GM23338 (cell line): Measurements from ENCODE around the gene ZAP70. TPM values are rescaled to one million over a fixed set of nuclear protein-coding genes. Genes with fewer than 3 reads are reported as not detected.

Experiments used
- ATAC-seq: fragments of 200-7000 bp; cut with Tn5 transposase; 3 replicates; pipeline ENCODE4 v1.9.1; 2020
- DNase-seq: peaks from one replicate; pipeline ENCODE4 v3.0.0-alpha.2; 2015; ENCODE audit warnings: low spot score
- H2AFZ ChIP-seq: fragments of 200-600 bp; sonication (generic); 2 replicates; pipeline ENCODE4 v1.8.0; 2016; ENCODE audit warnings: antibody characterized with exemption, mild to moderate bottlenecking, moderate library complexity
- H3F3A ChIP-seq: fragments of 200-600 bp; sonication (generic); replicated peaks from 2 replicates; pipeline ENCODE4 v1.8.0; 2017; ENCODE audit warnings: antibody characterized with exemption, mixed run types, low read depth
- H3K27ac ChIP-seq: fragments of 200-600 bp; sonication (generic); 2 replicates; pipeline ENCODE4 v1.6.1; 2016; ENCODE audit warnings: low read depth
- H3K27me3 ChIP-seq: fragments of 200-600 bp; sonication (generic); 2 replicates; pipeline ENCODE4 v1.8.0; 2016; ENCODE audit warnings: mild to moderate bottlenecking, mixed run types, moderate library complexity; ENCODE audit not compliant: insufficient read depth
- H3K36me3 ChIP-seq: fragments of 200-600 bp; sonication (generic); 2 replicates; pipeline ENCODE4 v1.8.0; 2016; ENCODE audit warnings: mild to moderate bottlenecking; ENCODE audit not compliant: insufficient read depth
- H3K4me1 ChIP-seq: fragments of 200-600 bp; sonication (generic); 2 replicates; pipeline ENCODE4 v1.8.0; 2016; ENCODE audit warnings: mild to moderate bottlenecking, moderate library complexity; ENCODE audit not compliant: insufficient read depth
- H3K4me2 ChIP-seq: fragments of 200-600 bp; sonication (generic); 2 replicates; pipeline ENCODE4 v1.7.1; 2017; ENCODE audit warnings: mixed run types
- H3K4me3 ChIP-seq: fragments of 200-600 bp; sonication (generic); 2 replicates; pipeline ENCODE4 v1.6.1; 2016; ENCODE audit warnings: mixed run types
- H3K79me2 ChIP-seq: fragments of 200-600 bp; sonication (generic); replicated peaks from 2 replicates; pipeline ENCODE4 v1.8.0; 2017; ENCODE audit warnings: mild to moderate bottlenecking; ENCODE audit not compliant: insufficient read depth
- H3K9me2 ChIP-seq: fragments of 200-600 bp; sonication (generic); 2 replicates; pipeline ENCODE4 v1.8.0; 2017; ENCODE audit not compliant: insufficient read depth
- H4K20me1 ChIP-seq: fragments of 200-600 bp; sonication (generic); replicated peaks from 2 replicates; pipeline ENCODE4 v1.8.0; 2017; ENCODE audit warnings: mild to moderate bottlenecking; ENCODE audit not compliant: insufficient read depth
- H3K27ac Mint-ChIP-seq: 2 replicates; pipeline ENCODE4 v1.8.0; 2020; ENCODE audit warnings: inconsistent platforms, mild to moderate bottlenecking, moderate library complexity, mixed read lengths
- H3K27me3 Mint-ChIP-seq: 3 replicates; pipeline ENCODE4 v1.8.0; 2022; ENCODE audit warnings: low read depth, mild to moderate bottlenecking, moderate library complexity, mixed read lengths, inconsistent platforms; ENCODE audit not compliant: insufficient read depth, poor library complexity
- H3K36me3 Mint-ChIP-seq: 3 replicates; pipeline ENCODE4 v1.8.0; 2021; ENCODE audit warnings: low read depth, mild to moderate bottlenecking, inconsistent platforms, moderate library complexity, mixed read lengths
- H3K4me1 Mint-ChIP-seq: 3 replicates; pipeline ENCODE4 v1.8.0; 2020; ENCODE audit warnings: mild to moderate bottlenecking, inconsistent platforms, mixed read lengths
- H3K4me3 Mint-ChIP-seq: 3 replicates; pipeline ENCODE4 v1.8.0; 2021; ENCODE audit warnings: moderate library complexity, mild to moderate bottlenecking, inconsistent platforms, mixed read lengths
- H3K9me3 Mint-ChIP-seq: 3 replicates; pipeline ENCODE4 v1.8.0; 2020; ENCODE audit warnings: moderate library complexity, mild to moderate bottlenecking, inconsistent platforms, mixed read lengths
- ETS1 ChIP-seq: IDR thresholded peaks from 2 replicates; pipeline ENCODE4 v1.6.1; 2016; ENCODE audit warnings: antibody characterized with exemption
- EZH2 ChIP-seq: fragments of 200-600 bp; sonication (generic); IDR thresholded peaks from one replicate; pipeline ENCODE4 v1.8.0; 2017; ENCODE audit warnings: antibody characterized with exemption, mild to moderate bottlenecking, low read depth; ENCODE audit not compliant: unreplicated experiment
- EZH2phosphoT487 ChIP-seq: fragments of 200-600 bp; sonication (generic); IDR thresholded peaks from one replicate; pipeline ENCODE4 v1.8.1; 2018; ENCODE audit warnings: antibody characterized with exemption; ENCODE audit not compliant: unreplicated experiment
- JUNB ChIP-seq: IDR thresholded peaks from one replicate; pipeline ENCODE4 v1.6.1; 2016; ENCODE audit warnings: antibody characterized with exemption; ENCODE audit not compliant: unreplicated experiment
- POLR2AphosphoS5 ChIP-seq: IDR thresholded peaks from 2 replicates; pipeline ENCODE4 v1.6.1; 2016; ENCODE audit warnings: antibody characterized with exemption, low read depth
- REST ChIP-seq: IDR thresholded peaks from one replicate; pipeline ENCODE4 v1.6.1; 2018; ENCODE audit warnings: antibody characterized with exemption; ENCODE audit not compliant: unreplicated experiment
- STAT1 ChIP-seq: IDR thresholded peaks from one replicate; pipeline ENCODE4 v1.6.1; 2016; ENCODE audit warnings: antibody characterized with exemption; ENCODE audit not compliant: unreplicated experiment
- ZNF114 ChIP-seq: fragments of 250-450 bp; sonication (Bioruptor Pico); IDR thresholded peaks from 2 replicates; pipeline ENCODE4 v1.5.0; 2020; ENCODE audit warnings: mild to moderate bottlenecking, moderate library complexity
- ZNF331 ChIP-seq: fragments of 250-450 bp; sonication (Bioruptor Pico); IDR thresholded peaks from 2 replicates; pipeline ENCODE4 v1.5.0; 2020; ENCODE audit warnings: low read depth, mild to moderate bottlenecking, moderate library complexity
- polyA plus RNA-seq: library from polyadenylated mRNA; unstranded; fragments of >200 nt; fragmentation: Nextera tagmentation; extraction: Ambion mirVana; gene quantifications from 2 replicates; pipeline ENCODE4 v1.2.1, GENCODE V29; 2016
- total RNA-seq: library from RNA; depleted of rRNA; stranded (reverse); fragments of >200 nt; shearing (Covaris generic); gene quantifications from 2 replicates; pipeline ENCODE4 v1.2.3, GENCODE V29; 2014
- TF ChIP-seq, protein P1 (sequence below): fragments of 250-450 bp; sonication (Bioruptor Pico); IDR thresholded peaks from 2 replicates; pipeline ENCODE4 v1.5.0; 2020; ENCODE audit warnings: mild to moderate bottlenecking, moderate library complexity

Gene ZAP70
- total and polyA plus RNA-seq, 2 experiments from 2014 or later = 0.42 TPM; not detected in 1

GRCh38 chr2:97754690-97755346 is 41.4 kb downstream of the ZAP70 start (continued):
- TF ChIP-seq, protein P1, sequence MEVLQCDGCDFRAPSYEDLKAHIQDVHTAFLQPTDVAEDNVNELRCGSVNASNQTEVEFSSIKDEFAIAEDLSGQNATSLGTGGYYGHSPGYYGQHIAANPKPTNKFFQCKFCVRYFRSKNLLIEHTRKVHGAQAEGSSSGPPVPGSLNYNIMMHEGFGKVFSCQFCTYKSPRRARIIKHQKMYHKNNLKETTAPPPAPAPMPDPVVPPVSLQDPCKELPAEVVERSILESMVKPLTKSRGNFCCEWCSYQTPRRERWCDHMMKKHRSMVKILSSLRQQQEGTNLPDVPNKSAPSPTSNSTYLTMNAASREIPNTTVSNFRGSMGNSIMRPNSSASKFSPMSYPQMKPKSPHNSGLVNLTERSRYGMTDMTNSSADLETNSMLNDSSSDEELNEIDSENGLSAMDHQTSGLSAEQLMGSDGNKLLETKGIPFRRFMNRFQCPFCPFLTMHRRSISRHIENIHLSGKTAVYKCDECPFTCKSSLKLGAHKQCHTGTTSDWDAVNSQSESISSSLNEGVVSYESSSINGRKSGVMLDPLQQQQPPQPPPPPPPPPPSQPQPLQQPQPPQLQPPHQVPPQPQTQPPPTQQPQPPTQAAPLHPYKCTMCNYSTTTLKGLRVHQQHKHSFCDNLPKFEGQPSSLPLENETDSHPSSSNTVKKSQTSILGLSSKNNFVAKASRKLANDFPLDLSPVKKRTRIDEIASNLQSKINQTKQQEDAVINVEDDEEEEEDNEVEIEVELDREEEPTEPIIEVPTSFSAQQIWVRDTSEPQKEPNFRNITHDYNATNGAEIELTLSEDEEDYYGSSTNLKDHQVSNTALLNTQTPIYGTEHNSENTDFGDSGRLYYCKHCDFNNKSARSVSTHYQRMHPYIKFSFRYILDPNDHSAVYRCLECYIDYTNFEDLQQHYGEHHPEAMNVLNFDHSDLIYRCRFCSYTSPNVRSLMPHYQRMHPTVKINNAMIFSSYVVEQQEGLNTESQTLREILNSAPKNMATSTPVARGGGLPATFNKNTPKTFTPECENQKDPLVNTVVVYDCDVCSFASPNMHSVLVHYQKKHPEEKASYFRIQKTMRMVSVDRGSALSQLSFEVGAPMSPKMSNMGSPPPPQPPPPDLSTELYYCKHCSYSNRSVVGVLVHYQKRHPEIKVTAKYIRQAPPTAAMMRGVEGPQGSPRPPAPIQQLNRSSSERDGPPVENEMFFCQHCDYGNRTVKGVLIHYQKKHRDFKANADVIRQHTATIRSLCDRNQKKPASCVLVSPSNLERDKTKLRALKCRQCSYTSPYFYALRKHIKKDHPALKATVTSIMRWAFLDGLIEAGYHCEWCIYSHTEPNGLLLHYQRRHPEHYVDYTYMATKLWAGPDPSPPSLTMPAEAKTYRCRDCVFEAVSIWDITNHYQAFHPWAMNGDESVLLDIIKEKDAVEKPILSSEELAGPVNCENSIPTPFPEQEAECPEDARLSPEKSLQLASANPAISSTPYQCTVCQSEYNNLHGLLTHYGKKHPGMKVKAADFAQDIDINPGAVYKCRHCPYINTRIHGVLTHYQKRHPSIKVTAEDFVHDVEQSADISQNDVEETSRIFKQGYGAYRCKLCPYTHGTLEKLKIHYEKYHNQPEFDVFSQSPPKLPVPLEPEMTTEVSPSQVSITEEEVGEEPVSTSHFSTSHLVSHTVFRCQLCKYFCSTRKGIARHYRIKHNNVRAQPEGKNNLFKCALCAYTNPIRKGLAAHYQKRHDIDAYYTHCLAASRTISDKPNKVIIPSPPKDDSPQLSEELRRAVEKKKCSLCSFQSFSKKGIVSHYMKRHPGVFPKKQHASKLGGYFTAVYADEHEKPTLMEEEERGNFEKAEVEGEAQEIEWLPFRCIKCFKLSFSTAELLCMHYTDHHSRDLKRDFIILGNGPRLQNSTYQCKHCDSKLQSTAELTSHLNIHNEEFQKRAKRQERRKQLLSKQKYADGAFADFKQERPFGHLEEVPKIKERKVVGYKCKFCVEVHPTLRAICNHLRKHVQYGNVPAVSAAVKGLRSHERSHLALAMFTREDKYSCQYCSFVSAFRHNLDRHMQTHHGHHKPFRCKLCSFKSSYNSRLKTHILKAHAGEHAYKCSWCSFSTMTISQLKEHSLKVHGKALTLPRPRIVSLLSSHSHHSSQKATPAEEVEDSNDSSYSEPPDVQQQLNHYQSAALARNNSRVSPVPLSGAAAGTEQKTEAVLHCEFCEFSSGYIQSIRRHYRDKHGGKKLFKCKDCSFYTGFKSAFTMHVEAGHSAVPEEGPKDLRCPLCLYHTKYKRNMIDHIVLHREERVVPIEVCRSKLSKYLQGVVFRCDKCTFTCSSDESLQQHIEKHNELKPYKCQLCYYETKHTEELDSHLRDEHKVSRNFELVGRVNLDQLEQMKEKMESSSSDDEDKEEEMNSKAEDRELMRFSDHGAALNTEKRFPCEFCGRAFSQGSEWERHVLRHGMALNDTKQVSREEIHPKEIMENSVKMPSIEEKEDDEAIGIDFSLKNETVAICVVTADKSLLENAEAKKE (CRISPR knock-in tag) = no peak
- TF ChIP-seq ZNF114 (CRISPR knock-in tag) (no peak), ETS1 (no peak), EZH2phosphoT487 (no peak), JUNB (no peak)

DNA sequence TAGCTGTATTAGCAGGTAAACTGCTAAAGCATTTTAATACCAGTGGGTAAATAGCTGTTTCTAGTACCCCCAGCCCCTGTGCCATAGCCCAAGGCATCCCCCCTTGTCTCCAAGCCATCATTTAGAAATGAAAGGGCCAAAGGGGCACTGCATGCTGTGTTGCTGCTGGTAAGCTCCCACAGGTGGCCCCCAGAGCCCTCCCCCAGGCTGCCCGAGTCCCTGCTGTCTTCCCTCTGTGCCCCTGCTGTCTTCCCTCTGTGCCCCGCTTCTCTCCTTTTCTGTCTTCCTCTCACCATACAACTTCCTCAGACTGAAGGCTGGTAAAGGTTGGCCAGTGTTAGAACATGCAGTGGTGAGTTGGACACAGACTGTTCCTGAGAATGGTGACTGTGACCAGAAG is 42.1 kb downstream of the ZAP70 start:
- Histone ChIP-seq H3K4me1 (peaks cover 13% of the 10 kb centered on the region; the same call in 1 of the 2 replicates), H3K27me3 (no peaks in the 10 kb centered on the region), H3K9me2 (no peaks in the 10 kb centered on the region), H3K4me3 (no peak overlapping the region), H3K79me2 (no peaks in the 10 kb centered on the region), H3K27ac (no peak overlapping the region), H3K36me3 (no peaks in the 10 kb centered on the region), H4K20me1 (no peaks in the 10 kb centered on the region), H3F3A (no peaks in the 10 kb centered on the region), H2AFZ (no peak overlapping the region), H3K4me2 (no peak overlapping the region)
- Mint-ChIP-seq H3K27me3 (peaks cover 7% of the 10 kb centered on the region), H3K4me1 (peaks cover 16% of the 10 kb centered on the region), H3K36me3 (peaks cover 11% of the 10 kb centered on the region; the same call in 2 of the 3 replicates), H3K27ac (no peak overlapping the region), H3K9me3 (no peaks in the 10 kb centered on the region), H3K4me3 (no peak overlapping the region)
- ATAC-seq (no peak), DNase-seq (no peak)
- TF ChIP-seq ZNF331 (CRISPR knock-in tag) (no peak), POLR2AphosphoS5 (no peak), EZH2 (no peak), JUNB (no peak), STAT1 (no peak), REST (no peak)
